ENCODE measurements around the gene TRIM15.

Gene TRIM15

DNA sequence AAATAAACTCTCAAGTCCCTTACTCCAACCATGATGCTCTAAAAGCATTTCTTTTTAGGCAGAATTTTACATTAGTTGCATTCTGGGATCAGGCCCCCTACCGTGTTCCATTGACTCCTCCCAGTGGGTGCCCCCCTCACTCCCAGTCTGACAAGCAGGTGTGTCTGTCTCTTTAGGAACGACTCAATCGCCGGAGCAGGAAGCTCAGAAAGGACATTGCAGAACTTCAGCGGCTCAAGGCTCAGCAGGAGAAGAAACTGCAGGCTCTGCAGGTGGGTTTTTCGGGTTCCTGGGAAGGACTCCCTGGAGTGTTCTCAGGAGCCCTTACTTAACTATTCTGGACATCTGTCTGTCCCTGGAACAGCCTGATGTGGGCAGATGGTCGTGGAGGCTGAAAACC lies 17.5 kb upstream of the TRIM15 start:
- no peak for DNase-seq (ENCODE audit: low read depth)

DNA sequence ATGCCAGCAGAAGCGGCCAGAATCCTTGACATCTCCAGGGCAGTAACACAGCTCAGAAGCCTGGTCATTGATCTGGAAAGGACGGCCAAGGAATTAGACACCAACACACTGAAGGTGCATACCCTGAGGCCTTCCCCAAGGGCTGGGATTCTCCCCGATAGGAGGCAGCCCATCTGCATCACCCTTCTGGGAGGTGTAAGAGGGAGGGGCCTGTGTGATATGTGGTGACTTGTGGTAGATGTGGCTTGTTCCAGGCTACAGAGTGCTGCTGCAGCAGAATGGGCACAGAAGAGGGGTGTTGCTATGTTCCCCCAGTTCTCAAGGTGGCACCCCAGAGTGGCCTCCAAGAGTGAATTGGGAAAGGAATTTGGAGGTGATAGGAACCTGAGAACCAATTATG lies 16.2 kb upstream of the TRIM15 start:
- no peak for DNase-seq (ENCODE audit: low read depth)

- no peak for DNase-seq (ENCODE audit: low read depth)
These were observed 14.1 kb upstream of the TRIM15 start for GRCh38 chr6:30149234-30149633.

DNA sequence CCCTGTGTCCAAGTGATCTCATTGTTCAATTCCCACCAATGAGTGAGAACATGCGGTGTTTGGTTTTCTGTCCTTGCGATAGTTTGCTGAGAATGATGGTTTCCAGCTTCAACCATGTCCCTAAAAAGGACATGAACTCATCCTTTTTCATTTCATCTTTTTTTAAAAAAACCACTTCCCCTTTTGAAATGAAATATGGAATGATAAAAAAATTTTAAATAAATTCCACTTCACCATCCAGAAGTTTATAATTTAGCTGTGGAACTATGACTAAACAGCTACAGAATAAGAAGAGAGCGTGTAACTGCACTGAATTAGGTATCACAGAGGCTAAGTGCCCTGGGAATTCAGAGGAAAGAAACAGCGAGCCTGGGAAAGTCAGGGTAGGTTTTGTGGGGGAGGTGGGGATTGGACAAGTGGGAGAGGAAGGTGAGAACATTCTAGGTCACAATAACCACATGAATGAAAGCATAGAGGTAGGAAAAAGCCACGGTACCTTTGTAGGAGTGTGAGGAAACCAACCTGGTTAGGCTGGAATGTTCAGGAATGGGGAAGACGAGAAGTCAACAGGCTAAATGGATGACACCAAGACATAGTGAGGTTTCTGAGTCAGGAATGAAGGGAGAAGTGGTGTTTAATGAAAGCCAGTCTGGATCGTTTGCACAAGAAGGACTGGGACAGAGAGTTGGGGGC lies 13.3 kb upstream of the TRIM15 start:
- DNase-seq (ENCODE audit: low read depth) = no peak

- no peak for DNase-seq (ENCODE audit: low read depth)
These were observed 12.5 kb upstream of the TRIM15 start for GRCh38 chr6:30150671-30151395.

DNA sequence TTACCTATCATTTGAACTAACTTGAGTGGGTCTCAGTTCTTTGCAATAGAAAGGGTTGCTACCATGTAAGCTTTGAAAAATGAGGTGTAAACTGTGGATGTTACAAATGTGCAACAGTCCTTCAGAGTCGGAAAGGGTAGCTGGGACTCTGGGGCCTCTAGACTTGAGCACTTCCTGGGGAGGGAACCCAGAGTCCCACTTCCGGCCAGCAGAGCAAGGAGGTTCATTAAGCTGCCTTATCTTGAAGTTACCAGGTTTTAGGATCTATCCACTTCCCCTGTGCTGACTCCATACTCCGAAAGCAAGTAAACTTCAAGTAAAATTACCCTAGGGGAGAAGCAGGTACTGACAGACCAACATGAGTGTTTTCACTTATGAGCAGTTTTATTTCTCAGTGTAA lies 11.8 kb upstream of the TRIM15 start:
- DNase-seq (ENCODE audit: low read depth) = no peak

- DNase-seq (ENCODE audit: low read depth) = no peak
These were observed 11.2 kb upstream of the TRIM15 start for GRCh38 chr6:30152016-30152673.

DNA sequence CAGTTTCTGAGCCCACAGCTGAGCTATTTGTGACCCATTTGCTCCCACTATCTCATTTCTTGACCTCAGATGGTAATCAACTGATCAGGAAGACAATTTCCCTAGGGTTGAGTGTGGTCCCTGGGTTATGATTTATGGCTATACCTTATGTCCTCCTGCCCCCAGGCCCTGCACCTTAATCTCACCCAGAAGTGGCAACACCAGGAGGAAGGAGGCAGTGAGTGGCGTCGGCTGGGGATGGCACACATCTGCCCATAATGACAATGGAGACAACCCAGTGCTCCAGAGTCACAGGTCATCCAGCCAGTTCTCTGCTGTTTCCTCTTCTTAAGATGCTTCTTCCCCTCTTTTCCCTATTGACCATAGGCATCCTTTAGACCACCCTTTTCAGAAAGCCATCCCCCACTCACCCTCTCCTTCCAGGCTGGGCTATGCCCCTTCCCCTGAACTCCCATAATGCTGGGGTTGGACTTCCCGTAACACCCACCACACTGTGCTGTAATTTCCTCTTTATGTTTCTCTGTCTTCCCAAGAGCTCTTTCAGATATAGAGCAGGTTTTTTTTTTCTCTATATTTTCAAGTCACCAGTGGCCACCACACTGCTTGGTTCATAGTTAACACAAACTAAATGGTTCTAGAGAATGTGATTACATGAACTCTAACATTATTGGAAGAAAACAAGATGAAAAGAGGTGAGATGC lies 10.3 kb upstream of the TRIM15 start:
- no peak for DNase-seq (ENCODE audit: low read depth)

DNA sequence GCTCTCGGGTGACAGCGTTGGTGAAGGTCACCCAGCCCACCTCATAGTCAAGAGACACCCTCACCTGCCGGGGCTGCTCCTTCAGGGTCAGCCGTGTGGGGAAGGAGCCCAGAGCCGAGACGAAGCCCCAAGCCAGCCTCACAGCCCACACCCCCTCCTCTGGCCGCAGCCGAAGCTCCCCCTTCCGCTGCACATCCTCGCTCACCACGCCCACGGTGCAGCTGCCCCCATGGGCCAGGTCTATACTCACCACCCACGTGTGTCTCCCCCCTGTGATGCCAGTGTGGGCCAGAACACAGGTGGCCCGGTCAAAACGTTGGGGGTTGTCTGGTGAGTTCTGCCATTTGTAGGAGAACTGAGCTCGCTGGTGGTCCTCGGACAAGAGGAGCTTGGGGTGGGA lies 9.3 kb upstream of the TRIM15 start:
- no peak for DNase-seq (ENCODE audit: low read depth)

- DNase-seq (ENCODE audit: low read depth) = peak; percentile 36
These were observed 8.4 kb upstream of the TRIM15 start for GRCh38 chr6:30154709-30155519.

- no peak for DNase-seq (ENCODE audit: low read depth)
These were observed 7.7 kb upstream of the TRIM15 start for GRCh38 chr6:30155520-30156261.

DNA sequence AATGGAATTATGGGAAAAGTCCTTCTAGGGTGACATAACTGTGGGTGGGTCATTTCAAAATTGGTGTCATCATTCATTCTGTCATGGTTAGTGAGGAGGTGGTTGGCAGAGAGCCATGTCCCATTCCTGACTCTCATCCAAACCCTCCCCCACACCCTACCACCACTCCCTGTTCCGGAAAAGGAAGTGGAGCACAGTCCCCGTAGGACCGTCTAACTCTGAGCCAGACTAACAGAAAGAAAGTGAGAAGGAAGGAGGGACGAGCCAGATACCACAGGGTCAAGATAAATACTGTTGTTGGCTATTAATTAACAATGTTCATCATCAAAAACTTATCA lies 7.1 kb upstream of the TRIM15 start:
- DNase-seq (ENCODE audit: low read depth) = peak; percentile 34

DNA sequence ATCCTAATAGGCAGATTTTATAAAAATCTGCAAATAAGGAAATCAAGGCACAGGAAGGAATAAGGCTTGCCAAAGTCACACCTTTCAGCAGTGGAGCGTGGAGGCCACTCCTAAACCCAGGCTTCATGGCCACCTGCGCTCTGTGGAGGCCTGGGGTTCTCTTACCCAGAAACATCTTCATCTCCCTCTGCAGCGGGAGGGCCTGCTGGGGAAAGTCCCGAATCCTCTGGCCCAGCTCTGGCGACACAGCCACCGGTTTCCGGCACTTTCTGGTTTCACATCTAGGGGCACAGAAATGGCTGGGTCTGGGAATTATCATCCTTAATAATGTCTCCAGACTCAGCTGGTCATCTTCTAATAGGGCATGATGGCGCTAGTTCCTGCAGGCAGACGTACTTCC lies 6.6 kb upstream of the TRIM15 start:
- no peak for DNase-seq (ENCODE audit: low read depth)

DNA sequence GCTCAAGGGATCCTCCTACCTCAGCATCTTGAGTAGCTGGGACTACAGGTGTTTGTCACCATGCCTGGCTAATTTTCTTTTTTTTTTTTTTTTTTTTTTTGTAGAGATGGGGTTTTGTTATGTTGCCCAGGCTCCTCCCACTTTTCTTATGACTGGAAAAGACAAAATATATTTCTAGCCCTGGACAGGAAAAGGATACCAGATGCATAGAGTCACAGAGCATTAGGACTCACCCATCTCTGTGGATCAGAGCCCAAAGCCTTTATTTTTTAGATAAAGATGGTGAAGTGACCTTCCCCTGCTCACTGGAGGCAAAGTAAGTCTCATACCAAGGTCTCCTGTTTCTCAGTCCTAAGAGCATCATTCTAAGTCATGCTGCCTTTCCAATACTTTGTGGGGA lies 5.8 kb upstream of the TRIM15 start:
- DNase-seq (ENCODE audit: low read depth) = no peak

DNA sequence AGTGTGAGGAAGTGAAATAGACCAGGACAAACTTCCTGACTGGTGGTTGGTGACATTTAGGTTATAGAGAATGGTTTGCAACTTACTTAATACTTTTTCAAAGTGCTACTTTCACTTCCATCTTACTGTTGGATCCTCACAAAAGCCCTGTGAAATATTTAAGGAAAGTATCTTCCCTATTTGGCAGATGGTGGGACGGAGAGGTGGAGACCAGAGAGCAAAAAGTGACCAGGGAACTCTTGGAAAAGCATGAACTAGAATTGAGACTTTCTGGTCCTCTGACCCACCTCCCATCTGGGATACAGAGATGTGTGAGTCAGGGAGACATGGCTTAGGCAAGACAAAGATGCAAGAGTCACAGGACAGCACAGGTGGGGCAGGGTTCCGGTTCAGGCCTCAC lies 5.3 kb upstream of the TRIM15 start:
- DNase-seq (ENCODE audit: low read depth) = no peak

DNA sequence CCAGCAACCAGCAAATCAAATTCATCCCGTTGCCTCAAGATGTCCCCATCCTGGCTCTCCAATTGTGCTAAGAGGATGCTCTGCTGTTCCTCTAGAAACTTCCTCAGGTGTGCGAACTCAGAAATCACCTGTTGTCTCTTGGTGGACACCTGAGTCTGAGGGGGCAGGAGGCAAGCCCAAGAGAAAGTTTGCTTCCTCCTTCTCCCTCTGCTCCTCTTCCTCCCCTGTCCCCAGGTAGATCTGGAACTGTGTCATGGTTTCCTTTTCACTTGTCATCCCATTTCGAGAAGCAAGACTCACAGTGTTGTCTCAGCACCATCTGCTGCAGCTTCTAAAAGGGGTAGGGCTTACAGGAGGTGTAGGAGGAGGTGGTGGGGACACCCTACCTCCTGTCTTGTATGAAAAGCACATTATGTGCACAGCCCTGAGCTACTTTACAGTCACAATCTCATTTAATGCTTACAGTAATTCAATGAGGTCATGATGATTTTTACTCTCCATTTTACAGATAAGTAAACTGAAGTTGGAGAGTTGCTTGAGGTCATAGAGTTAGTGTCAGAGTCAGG lies 4.8 kb upstream of the TRIM15 start:
- no peak for DNase-seq (ENCODE audit: low read depth)

DNA sequence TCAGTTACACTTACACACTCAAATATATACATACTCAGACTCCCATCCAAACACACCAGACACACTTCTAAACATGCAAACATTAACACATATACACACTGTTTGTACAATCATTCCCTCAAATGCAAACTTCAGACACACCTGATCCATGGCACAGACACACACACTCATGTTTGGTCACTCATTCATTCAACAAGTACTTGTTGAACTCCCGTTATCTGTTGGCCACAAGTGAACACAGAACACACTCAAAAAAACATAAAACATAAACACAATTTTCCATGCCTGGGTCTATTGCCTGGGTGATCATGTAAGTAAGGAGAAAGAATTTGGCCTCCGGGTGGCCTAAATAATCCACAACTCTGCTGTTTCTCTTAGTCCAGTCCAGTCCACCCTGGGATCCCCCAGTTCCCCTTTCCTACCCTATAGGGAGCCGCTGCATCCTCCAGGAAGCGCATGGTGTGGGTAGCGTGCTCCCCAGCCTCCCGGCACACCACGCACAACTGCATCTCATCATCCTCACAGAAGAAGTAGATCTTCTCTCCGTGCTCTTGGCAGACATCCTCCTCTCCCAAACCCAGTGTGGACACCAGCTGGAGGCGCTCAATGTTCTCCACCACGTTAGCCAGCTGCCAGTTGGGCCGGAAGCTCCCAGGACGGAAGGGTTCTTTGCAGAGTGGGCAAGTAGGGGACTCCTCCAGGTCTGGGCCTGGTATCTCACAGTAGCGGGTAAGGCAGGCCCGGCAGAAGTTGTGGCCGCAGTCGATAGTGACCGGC lies 3.1 kb upstream of the TRIM15 start:
- no peak for DNase-seq (ENCODE audit: low read depth)

- no peak for DNase-seq (ENCODE audit: low read depth)
These were observed 2.4 kb upstream of the TRIM15 start, which contains the start of gene TRIM10 for GRCh38 chr6:30160785-30161531. TSS of gene TRIM10 (minus strand) at chr6:30161211. CDS start at chr6:30160858, 353 bp downstream.
